ENCODE results near the gene MMP28.
A peak's percentile ranks its signal among the peaks of the same experiment; 100 is the strongest.

MMP28 gene, protein sequence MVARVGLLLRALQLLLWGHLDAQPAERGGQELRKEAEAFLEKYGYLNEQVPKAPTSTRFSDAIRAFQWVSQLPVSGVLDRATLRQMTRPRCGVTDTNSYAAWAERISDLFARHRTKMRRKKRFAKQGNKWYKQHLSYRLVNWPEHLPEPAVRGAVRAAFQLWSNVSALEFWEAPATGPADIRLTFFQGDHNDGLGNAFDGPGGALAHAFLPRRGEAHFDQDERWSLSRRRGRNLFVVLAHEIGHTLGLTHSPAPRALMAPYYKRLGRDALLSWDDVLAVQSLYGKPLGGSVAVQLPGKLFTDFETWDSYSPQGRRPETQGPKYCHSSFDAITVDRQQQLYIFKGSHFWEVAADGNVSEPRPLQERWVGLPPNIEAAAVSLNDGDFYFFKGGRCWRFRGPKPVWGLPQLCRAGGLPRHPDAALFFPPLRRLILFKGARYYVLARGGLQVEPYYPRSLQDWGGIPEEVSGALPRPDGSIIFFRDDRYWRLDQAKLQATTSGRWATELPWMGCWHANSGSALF

DNA sequence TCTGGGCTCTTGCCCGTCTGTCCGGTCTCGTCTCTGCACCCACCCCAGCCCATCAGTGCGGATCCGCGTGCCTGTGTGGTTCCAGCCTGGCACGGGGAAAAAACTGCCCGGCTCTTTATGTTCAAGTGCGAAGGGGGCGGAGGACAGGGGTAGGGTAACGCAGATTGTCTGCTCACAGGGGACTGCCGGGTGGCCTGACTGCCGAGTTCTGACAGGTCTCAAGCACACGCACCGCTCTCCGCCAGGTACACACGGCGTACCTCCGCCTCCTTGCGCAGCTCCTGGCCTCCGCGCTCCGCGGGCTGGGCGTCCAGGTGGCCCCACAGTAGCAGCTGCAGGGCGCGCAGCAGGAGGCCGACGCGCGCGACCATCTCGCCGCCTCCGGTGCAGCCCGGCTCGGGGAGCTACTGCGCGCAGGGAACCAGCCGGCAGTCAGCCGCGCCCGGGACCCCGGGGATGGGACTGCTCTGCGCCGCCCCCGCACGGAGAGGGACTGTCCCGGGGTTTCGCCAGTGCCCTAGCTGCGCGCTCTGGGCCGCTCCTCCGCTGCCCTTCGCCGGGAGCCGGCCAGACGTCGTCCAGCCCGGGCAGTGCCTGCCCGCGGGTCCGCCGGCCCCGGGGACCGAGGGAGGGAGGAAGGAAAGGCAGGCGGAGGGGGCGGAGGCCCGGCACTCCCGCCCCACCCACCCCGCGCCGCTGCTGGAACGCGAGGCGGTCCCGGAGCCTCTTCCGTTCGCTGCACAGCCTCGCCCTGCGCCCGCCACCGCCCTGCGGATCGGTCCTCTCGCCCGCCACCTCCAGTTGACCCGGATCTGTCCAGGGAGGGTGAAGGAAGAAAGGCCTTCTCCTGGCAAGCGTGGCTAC lies at the start of gene MMP28:
Gene MMP28, minus strand, starts transcription at position 635 of the 864 bp plus-strand sequence. Its CDS starts 264 bp downstream, at position 371.
- H3K4me3 ChIP-seq (ENCODE audit: low read length), result peak within 1 kb of the TSS; percentile 68
- peak within 1 kb of the TSS; percentile 63 for H3K9ac ChIP-seq (ENCODE audit: low read length)
- peaks cover 20% of the 10 kb centered on the region for H3K4me1 ChIP-seq (ENCODE audit: control insufficient read depth, insufficient read depth, low read length)
- H3K27me3 ChIP-seq (ENCODE audit: control insufficient read depth, insufficient read depth, low read length), result peaks cover 5% of the 10 kb centered on the region
- no peaks in the 10 kb centered on the region for H3K9me3 ChIP-seq (ENCODE audit: control insufficient read depth, low read length)
- H3K36me3 ChIP-seq (ENCODE audit: control insufficient read depth, insufficient read depth, low read length), result no peaks in the 10 kb centered on the region

- Histone ChIP-seq H3K27me3 (ENCODE audit: control insufficient read depth, insufficient read depth, low read length) (no peaks in the 10 kb centered on the region), H3K9me3 (ENCODE audit: control insufficient read depth, low read length) (no peaks in the 10 kb centered on the region), H3K36me3 (ENCODE audit: control insufficient read depth, insufficient read depth, low read length) (no peaks in the 10 kb centered on the region), H3K4me1 (ENCODE audit: control insufficient read depth, insufficient read depth, low read length) (no peaks in the 10 kb centered on the region), H3K4me3 (ENCODE audit: low read length) (no peak overlapping the region), H3K9ac (ENCODE audit: low read length) (no peak overlapping the region)
Observed at GRCh38 chr17:35844547-35844946, 49.1 kb upstream of the MMP28 start.

- no peaks in the 10 kb centered on the region for H3K36me3 ChIP-seq (ENCODE audit: control insufficient read depth, insufficient read depth, low read length)
- no peak overlapping the region for H3K9ac ChIP-seq (ENCODE audit: low read length)
- no peak overlapping the region for H3K4me3 ChIP-seq (ENCODE audit: low read length)
- no peaks in the 10 kb centered on the region for H3K27me3 ChIP-seq (ENCODE audit: control insufficient read depth, insufficient read depth, low read length)
- no peaks in the 10 kb centered on the region for H3K9me3 ChIP-seq (ENCODE audit: control insufficient read depth, low read length)
- no peaks in the 10 kb centered on the region for H3K4me1 ChIP-seq (ENCODE audit: control insufficient read depth, insufficient read depth, low read length)
Observed at GRCh38 chr17:35843698-35844097, 48.3 kb upstream of the MMP28 start.

- no peaks in the 10 kb centered on the region for H3K9me3 ChIP-seq (ENCODE audit: control insufficient read depth, low read length)
- H3K36me3 ChIP-seq (ENCODE audit: control insufficient read depth, insufficient read depth, low read length), result no peaks in the 10 kb centered on the region
- no peak overlapping the region for H3K9ac ChIP-seq (ENCODE audit: low read length)
- H3K4me1 ChIP-seq (ENCODE audit: control insufficient read depth, insufficient read depth, low read length), result no peaks in the 10 kb centered on the region
- H3K27me3 ChIP-seq (ENCODE audit: control insufficient read depth, insufficient read depth, low read length), result no peaks in the 10 kb centered on the region
- H3K4me3 ChIP-seq (ENCODE audit: low read length), result no peak overlapping the region
Observed at GRCh38 chr17:35842239-35842638, 46.8 kb upstream of the MMP28 start.

GRCh38 chr17:35841505-35841904 lies 46.1 kb upstream of the MMP28 start:
- Histone ChIP-seq H3K9me3 (ENCODE audit: control insufficient read depth, low read length) (no peaks in the 10 kb centered on the region), H3K9ac (ENCODE audit: low read length) (no peak overlapping the region), H3K36me3 (ENCODE audit: control insufficient read depth, insufficient read depth, low read length) (no peaks in the 10 kb centered on the region), H3K4me3 (ENCODE audit: low read length) (no peak overlapping the region), H3K27me3 (ENCODE audit: control insufficient read depth, insufficient read depth, low read length) (no peaks in the 10 kb centered on the region), H3K4me1 (ENCODE audit: control insufficient read depth, insufficient read depth, low read length) (no peaks in the 10 kb centered on the region)

- H3K36me3 ChIP-seq (ENCODE audit: control insufficient read depth, insufficient read depth, low read length), result no peaks in the 10 kb centered on the region
Observed at GRCh38 chr17:35841101-35841500, 45.7 kb upstream of the MMP28 start.

GRCh38 chr17:35825206-35825605 lies 29.8 kb upstream of the MMP28 start:
- Histone ChIP-seq H3K9ac (ENCODE audit: low read length) (no peak overlapping the region), H3K36me3 (ENCODE audit: control insufficient read depth, insufficient read depth, low read length) (no peaks in the 10 kb centered on the region), H3K9me3 (ENCODE audit: control insufficient read depth, low read length) (no peaks in the 10 kb centered on the region), H3K27me3 (ENCODE audit: control insufficient read depth, insufficient read depth, low read length) (no peaks in the 10 kb centered on the region), H3K4me1 (ENCODE audit: control insufficient read depth, insufficient read depth, low read length) (no peaks in the 10 kb centered on the region), H3K4me3 (ENCODE audit: low read length) (no peak overlapping the region)

More at GRCh38 chr17:35841101-35841500, 45.7 kb upstream of the MMP28 start:
- Histone ChIP-seq H3K9ac (ENCODE audit: low read length) (no peak overlapping the region), H3K4me1 (ENCODE audit: control insufficient read depth, insufficient read depth, low read length) (no peaks in the 10 kb centered on the region), H3K27me3 (ENCODE audit: control insufficient read depth, insufficient read depth, low read length) (no peaks in the 10 kb centered on the region), H3K4me3 (ENCODE audit: low read length) (no peak overlapping the region), H3K9me3 (ENCODE audit: control insufficient read depth, low read length) (no peaks in the 10 kb centered on the region)

GRCh38 chr17:35821308-35821707 lies 25.9 kb upstream of the MMP28 start:
- H3K9me3 ChIP-seq (ENCODE audit: control insufficient read depth, low read length), result no peaks in the 10 kb centered on the region
- no peak overlapping the region for H3K9ac ChIP-seq (ENCODE audit: low read length)
- peaks cover 4% of the 10 kb centered on the region for H3K4me1 ChIP-seq (ENCODE audit: control insufficient read depth, insufficient read depth, low read length)
- no peaks in the 10 kb centered on the region for H3K36me3 ChIP-seq (ENCODE audit: control insufficient read depth, insufficient read depth, low read length)
- H3K4me3 ChIP-seq (ENCODE audit: low read length), result no peak overlapping the region
- H3K27me3 ChIP-seq (ENCODE audit: control insufficient read depth, insufficient read depth, low read length), result no peaks in the 10 kb centered on the region

GRCh38 chr17:35819455-35819854 lies 24.0 kb upstream of the MMP28 start:
- H3K9me3 ChIP-seq (ENCODE audit: control insufficient read depth, low read length), result no peaks in the 10 kb centered on the region
- no peak overlapping the region for H3K9ac ChIP-seq (ENCODE audit: low read length)
- peaks cover 4% of the 10 kb centered on the region for H3K4me1 ChIP-seq (ENCODE audit: control insufficient read depth, insufficient read depth, low read length)
- H3K27me3 ChIP-seq (ENCODE audit: control insufficient read depth, insufficient read depth, low read length), result no peaks in the 10 kb centered on the region
- no peaks in the 10 kb centered on the region for H3K36me3 ChIP-seq (ENCODE audit: control insufficient read depth, insufficient read depth, low read length)
- H3K4me3 ChIP-seq (ENCODE audit: low read length), result no peak overlapping the region

- no peak overlapping the region for H3K9ac ChIP-seq (ENCODE audit: low read length)
- H3K9me3 ChIP-seq (ENCODE audit: control insufficient read depth, low read length), result no peaks in the 10 kb centered on the region
- no peaks in the 10 kb centered on the region for H3K36me3 ChIP-seq (ENCODE audit: control insufficient read depth, insufficient read depth, low read length)
- peaks cover 4% of the 10 kb centered on the region for H3K4me1 ChIP-seq (ENCODE audit: control insufficient read depth, insufficient read depth, low read length)
- H3K4me3 ChIP-seq (ENCODE audit: low read length), result no peak overlapping the region
- no peaks in the 10 kb centered on the region for H3K27me3 ChIP-seq (ENCODE audit: control insufficient read depth, insufficient read depth, low read length)
Observed at GRCh38 chr17:35817196-35817595, 21.8 kb upstream of the MMP28 start.

DNA sequence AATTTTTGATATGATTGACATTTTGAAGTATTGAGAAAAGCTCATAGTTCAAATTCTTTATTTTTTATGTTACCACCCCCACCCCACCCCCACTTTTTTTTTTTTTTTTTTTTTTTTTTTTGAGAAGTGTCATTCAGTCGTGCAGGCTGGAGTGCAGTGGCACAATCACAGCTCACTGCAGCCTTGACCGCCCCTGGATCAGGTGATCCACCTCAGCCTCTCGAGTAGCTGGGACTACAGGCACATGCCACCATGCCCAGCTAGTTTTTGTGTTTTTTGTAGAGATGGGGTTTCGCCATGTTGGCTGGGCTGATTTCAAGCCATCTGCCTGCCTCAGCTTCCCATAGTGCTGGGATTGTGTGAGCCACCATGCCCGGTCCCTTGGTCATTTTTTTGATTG lies 21.3 kb upstream of the MMP28 start:
- no peak overlapping the region for H3K4me3 ChIP-seq (ENCODE audit: low read length)
- H3K4me1 ChIP-seq (ENCODE audit: control insufficient read depth, insufficient read depth, low read length), result peaks cover 4% of the 10 kb centered on the region
- no peaks in the 10 kb centered on the region for H3K9me3 ChIP-seq (ENCODE audit: control insufficient read depth, low read length)
- no peaks in the 10 kb centered on the region for H3K27me3 ChIP-seq (ENCODE audit: control insufficient read depth, insufficient read depth, low read length)
- H3K9ac ChIP-seq (ENCODE audit: low read length), result no peak overlapping the region
- H3K36me3 ChIP-seq (ENCODE audit: control insufficient read depth, insufficient read depth, low read length), result no peaks in the 10 kb centered on the region

- H3K27me3 ChIP-seq (ENCODE audit: control insufficient read depth, insufficient read depth, low read length), result no peaks in the 10 kb centered on the region
- peaks cover 16% of the 10 kb centered on the region for H3K4me1 ChIP-seq (ENCODE audit: control insufficient read depth, insufficient read depth, low read length)
- H3K9me3 ChIP-seq (ENCODE audit: control insufficient read depth, low read length), result no peaks in the 10 kb centered on the region
- H3K4me3 ChIP-seq (ENCODE audit: low read length), result no peak overlapping the region
- H3K36me3 ChIP-seq (ENCODE audit: control insufficient read depth, insufficient read depth, low read length), result no peaks in the 10 kb centered on the region
- no peak overlapping the region for H3K9ac ChIP-seq (ENCODE audit: low read length)
Observed at GRCh38 chr17:35812456-35812855, 17.0 kb upstream of the MMP28 start.
